Measurements from ENCODE around the gene ARHGAP42. TPM values are rescaled to one million over a fixed set of nuclear protein-coding genes. Genes with fewer than 3 reads are reported as not detected.

Gene ARHGAP42
- total and polyA plus RNA-seq, 2 of the 13 experiments (the other 11 are each of a cell fraction or from before 2014, with no cell fraction given), result 2.5 to 4.3 TPM

DNA sequence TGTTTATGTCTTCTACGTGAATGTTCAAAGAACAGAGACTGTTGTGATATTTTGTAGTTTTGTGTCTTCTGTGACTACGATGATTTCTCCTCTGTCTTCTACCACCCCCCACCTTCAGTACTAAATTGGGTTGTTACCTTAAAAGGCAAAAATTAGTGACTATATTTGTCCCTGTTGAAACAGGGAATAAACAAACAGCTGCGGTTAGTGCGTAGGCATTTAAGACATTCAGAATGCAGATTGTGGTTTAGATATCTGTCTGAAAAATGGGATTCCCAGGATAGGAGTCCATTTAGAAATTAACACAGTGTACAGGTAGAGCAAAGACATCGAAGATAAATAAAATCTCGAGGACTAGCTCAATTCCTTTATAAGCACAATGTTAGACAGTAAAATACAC is 15.6 kb upstream of the ARHGAP42 start:
- intact Hi-C loops (cut with micrococcal nuclease; ENCODE audit: unreplicated experiment), result no loop called here
- Histone ChIP-seq H3K4me2 (ENCODE audit: low read depth, low read length) (no peak overlapping the region), H3K9ac (ENCODE audit: insufficient read depth, low read depth, low read length) (no peak overlapping the region), H3K4me1 (ENCODE audit: insufficient read depth, low read length) (no peaks in the 10 kb centered on the region), H3K9me3 (ENCODE audit: low read length) (no peaks in the 10 kb centered on the region), H3K79me2 (ENCODE audit: insufficient read depth, low read length) (no peaks in the 10 kb centered on the region), H3K27ac (ENCODE audit: extremely low read length, insufficient read depth, low read length) (no peak overlapping the region), H2AFZ (ENCODE audit: low read length) (no peak overlapping the region), H3K4me3 (replicated peaks in 1 of 3; ENCODE audit: insufficient read depth in 1 of 3, low read depth in 2 of 3, low read length in 3 of 3) (no peak overlapping the region), H4K20me1 (ENCODE audit: insufficient read depth, low read length) (no peaks in the 10 kb centered on the region), H3K27me3 (ENCODE audit: control insufficient read depth in 1 of 2, insufficient read depth in 2 of 2, low read length in 2 of 2) (no peaks in the 10 kb centered on the region), H3K36me3 (replicated peaks in 1 of 2; ENCODE audit: control insufficient read depth in 1 of 2, insufficient read depth in 2 of 2, low read length in 2 of 2) (no peaks in the 10 kb centered on the region)
- WGBS (ENCODE audit: low lambda C conversion rate), result 10% methylated on average over 6 of the region's 6 CpGs
- ATAC-seq (no peak), DNase-seq (ENCODE audit: low spot score) (peak; percentile 11), FAIRE-seq (no peak)
- TF ChIP-seq, protein P1, sequence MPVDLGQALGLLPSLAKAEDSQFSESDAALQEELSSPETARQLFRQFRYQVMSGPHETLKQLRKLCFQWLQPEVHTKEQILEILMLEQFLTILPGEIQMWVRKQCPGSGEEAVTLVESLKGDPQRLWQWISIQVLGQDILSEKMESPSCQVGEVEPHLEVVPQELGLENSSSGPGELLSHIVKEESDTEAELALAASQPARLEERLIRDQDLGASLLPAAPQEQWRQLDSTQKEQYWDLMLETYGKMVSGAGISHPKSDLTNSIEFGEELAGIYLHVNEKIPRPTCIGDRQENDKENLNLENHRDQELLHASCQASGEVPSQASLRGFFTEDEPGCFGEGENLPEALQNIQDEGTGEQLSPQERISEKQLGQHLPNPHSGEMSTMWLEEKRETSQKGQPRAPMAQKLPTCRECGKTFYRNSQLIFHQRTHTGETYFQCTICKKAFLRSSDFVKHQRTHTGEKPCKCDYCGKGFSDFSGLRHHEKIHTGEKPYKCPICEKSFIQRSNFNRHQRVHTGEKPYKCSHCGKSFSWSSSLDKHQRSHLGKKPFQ (CRISPR knock-in tag; IDR thresholded peaks at IDR 0.05; ENCODE audit: insufficient replicate concordance), result no peak
- ChIA-PET POLR2A (no interaction called here), CTCF (ENCODE audit: low intra/inter-chr PET ratio, low total read pairs) (no interaction called here)
- BruUV-seq (replicated peaks), result no TSS peak
- in situ Hi-C loops (cut with HindIII; ENCODE audit: extremely low pct_ligation_motif_present, low pct_unique_long_range_greater_than_20kb), result no loop called here

DNA sequence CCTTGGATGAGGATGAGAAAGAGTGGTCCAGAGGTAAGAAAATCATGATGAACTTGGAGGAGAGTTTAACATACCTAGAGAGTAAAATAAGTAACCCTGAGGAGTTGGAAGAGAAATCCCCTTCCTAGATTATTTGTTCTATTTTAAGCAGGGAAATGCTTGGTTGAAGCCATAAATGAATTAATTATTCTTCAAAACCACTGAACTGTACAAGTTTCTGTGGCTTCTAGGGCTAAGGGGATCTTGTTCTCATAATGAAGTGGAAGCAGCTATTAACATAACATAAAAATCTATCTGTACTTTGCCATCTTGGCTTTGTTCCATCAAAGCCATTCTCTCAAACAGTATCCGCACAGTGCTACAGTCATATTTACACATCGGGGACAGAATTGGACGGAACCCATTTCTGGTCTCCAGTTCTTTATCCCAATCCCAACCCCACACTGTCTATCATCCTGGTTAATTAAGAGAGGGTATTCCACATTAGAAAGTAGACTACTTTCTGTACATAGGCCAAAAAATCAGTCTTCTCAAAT is 14.5 kb upstream of the ARHGAP42 start:
- Histone ChIP-seq H3K27ac (ENCODE audit: extremely low read length, insufficient read depth, low read length) (no peak overlapping the region), H3K27me3 (ENCODE audit: control insufficient read depth in 1 of 2, insufficient read depth in 2 of 2, low read length in 2 of 2) (no peaks in the 10 kb centered on the region), H3K9me3 (ENCODE audit: low read length) (no peaks in the 10 kb centered on the region), H3K9ac (ENCODE audit: insufficient read depth, low read depth, low read length) (no peak overlapping the region), H3K79me2 (ENCODE audit: insufficient read depth, low read length) (no peaks in the 10 kb centered on the region), H3K36me3 (replicated peaks in 1 of 2; ENCODE audit: control insufficient read depth in 1 of 2, insufficient read depth in 2 of 2, low read length in 2 of 2) (no peaks in the 10 kb centered on the region), H4K20me1 (ENCODE audit: insufficient read depth, low read length) (no peaks in the 10 kb centered on the region), H3K4me2 (ENCODE audit: low read depth, low read length) (no peak overlapping the region), H3K4me1 (ENCODE audit: insufficient read depth, low read length) (no peaks in the 10 kb centered on the region), H3K4me3 (replicated peaks in 1 of 3; ENCODE audit: insufficient read depth in 1 of 3, low read depth in 2 of 3, low read length in 3 of 3) (no peak overlapping the region), H2AFZ (ENCODE audit: low read length) (no peak overlapping the region)
- CTCF ChIA-PET (ENCODE audit: low intra/inter-chr PET ratio, low total read pairs), result no interaction called here
- in situ Hi-C loops (cut with HindIII; ENCODE audit: extremely low pct_ligation_motif_present, low pct_unique_long_range_greater_than_20kb) (no loop called here), intact Hi-C loops (cut with micrococcal nuclease; ENCODE audit: unreplicated experiment) (no loop called here)
- 5% methylated on average over 3 of the region's 3 CpGs for WGBS (ENCODE audit: low lambda C conversion rate)
- ATAC-seq, result no peak
- BruUV-seq (replicated peaks), result no TSS peak
- DNase-seq (ENCODE audit: low spot score), result no peak
- FAIRE-seq, result no peak
- POLR2A ChIA-PET, result no interaction called here
- TF ChIP-seq, protein P2, sequence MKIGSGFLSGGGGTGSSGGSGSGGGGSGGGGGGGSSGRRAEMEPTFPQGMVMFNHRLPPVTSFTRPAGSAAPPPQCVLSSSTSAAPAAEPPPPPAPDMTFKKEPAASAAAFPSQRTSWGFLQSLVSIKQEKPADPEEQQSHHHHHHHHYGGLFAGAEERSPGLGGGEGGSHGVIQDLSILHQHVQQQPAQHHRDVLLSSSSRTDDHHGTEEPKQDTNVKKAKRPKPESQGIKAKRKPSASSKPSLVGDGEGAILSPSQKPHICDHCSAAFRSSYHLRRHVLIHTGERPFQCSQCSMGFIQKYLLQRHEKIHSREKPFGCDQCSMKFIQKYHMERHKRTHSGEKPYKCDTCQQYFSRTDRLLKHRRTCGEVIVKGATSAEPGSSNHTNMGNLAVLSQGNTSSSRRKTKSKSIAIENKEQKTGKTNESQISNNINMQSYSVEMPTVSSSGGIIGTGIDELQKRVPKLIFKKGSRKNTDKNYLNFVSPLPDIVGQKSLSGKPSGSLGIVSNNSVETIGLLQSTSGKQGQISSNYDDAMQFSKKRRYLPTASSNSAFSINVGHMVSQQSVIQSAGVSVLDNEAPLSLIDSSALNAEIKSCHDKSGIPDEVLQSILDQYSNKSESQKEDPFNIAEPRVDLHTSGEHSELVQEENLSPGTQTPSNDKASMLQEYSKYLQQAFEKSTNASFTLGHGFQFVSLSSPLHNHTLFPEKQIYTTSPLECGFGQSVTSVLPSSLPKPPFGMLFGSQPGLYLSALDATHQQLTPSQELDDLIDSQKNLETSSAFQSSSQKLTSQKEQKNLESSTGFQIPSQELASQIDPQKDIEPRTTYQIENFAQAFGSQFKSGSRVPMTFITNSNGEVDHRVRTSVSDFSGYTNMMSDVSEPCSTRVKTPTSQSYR (CRISPR knock-in tag; IDR thresholded peaks at IDR 0.05; ENCODE audit: borderline replicate concordance), result no peak
- TF ChIP-seq MTF2 (CRISPR knock-in tag; IDR thresholded peaks at IDR 0.05; ENCODE audit: borderline replicate concordance) (no peak), FOXO4 (CRISPR knock-in tag; conservative IDR thresholded peaks at IDR 0.05) (no peak), ZNF264 (CRISPR knock-in tag; IDR thresholded peaks at IDR 0.05) (no peak), DMAP1 (CRISPR knock-in tag; IDR thresholded peaks at IDR 0.05) (no peak), ZNF17 (CRISPR knock-in tag; IDR thresholded peaks at IDR 0.05) (no peak), ZSCAN20 (CRISPR knock-in tag; IDR thresholded peaks at IDR 0.05; ENCODE audit: borderline replicate concordance) (no peak)
- TF ChIP-seq, protein P3, sequence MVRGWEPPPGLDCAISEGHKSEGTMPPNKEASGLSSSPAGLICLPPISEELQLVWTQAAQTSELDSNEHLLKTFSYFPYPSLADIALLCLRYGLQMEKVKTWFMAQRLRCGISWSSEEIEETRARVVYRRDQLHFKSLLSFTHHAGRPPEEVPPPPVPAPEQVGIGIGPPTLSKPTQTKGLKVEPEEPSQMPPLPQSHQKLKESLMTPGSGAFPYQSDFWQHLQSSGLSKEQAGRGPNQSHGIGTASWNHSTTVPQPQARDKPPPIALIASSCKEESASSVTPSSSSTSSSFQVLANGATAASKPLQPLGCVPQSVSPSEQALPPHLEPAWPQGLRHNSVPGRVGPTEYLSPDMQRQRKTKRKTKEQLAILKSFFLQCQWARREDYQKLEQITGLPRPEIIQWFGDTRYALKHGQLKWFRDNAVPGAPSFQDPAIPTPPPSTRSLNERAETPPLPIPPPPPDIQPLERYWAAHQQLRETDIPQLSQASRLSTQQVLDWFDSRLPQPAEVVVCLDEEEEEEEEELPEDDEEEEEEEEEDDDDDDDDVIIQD (CRISPR knock-in tag; IDR thresholded peaks at IDR 0.05; ENCODE audit: low read depth), result no peak

Data from HepG2 (cell line).